Mucosa of stomach (tissue), 1 donor: ENCODE measurements around the gene TMEM86B.

Experiments
- H3K27me3 ChIP-seq: one replicate; pipeline ENCODE4 v1.7.0; 2013; ENCODE audit warnings: mild to moderate bottlenecking, low read length; ENCODE audit not compliant: control insufficient read depth, insufficient read depth
- H3K36me3 ChIP-seq: one replicate; pipeline ENCODE4 v1.7.0; 2013; ENCODE audit warnings: low read length; ENCODE audit not compliant: control insufficient read depth, insufficient read depth
- H3K4me1 ChIP-seq: one replicate; pipeline ENCODE4 v1.7.0; 2013; ENCODE audit warnings: mild to moderate bottlenecking, low read length; ENCODE audit not compliant: control insufficient read depth, insufficient read depth
- H3K4me3 ChIP-seq: one replicate; pipeline ENCODE4 v1.7.0; 2013; ENCODE audit warnings: low read length
- H3K9ac ChIP-seq: one replicate; pipeline ENCODE4 v1.7.0; 2013; ENCODE audit warnings: mild to moderate bottlenecking, low read length, moderate library complexity
- H3K9me3 ChIP-seq: one replicate; pipeline ENCODE4 v1.7.0; 2013; ENCODE audit warnings: mild to moderate bottlenecking, low read length, moderate library complexity; ENCODE audit not compliant: control insufficient read depth
- donor health status: Pancreatic carcinoma.

The TMEM86B gene

DNA sequence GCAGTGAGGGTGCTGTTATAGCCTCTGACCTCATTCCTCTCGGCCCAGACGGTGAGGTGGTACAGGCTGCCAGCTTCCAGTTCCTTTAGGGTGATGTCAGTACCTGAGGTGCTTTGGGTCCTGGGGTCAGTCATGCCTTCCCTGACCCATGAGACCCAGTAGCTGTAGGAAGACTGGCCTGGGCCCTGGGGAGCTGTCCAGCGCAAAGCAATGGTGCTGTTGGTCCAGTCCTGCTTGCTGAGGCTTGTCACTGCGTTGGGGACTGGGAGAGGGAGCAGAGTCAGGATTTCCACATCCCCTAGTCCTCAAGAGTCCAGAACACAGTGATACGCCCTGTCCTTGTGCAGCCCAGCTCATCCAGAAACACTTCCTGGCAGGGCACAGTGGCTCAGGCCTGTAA lies 29.9 kb downstream of the TMEM86B start:
- Histone ChIP-seq H3K4me3 (no peak overlapping the region), H3K9ac (no peak overlapping the region), H3K9me3 (no peaks in the 10 kb centered on the region), H3K36me3 (no peaks in the 10 kb centered on the region), H3K4me1 (no peaks in the 10 kb centered on the region), H3K27me3 (no peaks in the 10 kb centered on the region)

DNA sequence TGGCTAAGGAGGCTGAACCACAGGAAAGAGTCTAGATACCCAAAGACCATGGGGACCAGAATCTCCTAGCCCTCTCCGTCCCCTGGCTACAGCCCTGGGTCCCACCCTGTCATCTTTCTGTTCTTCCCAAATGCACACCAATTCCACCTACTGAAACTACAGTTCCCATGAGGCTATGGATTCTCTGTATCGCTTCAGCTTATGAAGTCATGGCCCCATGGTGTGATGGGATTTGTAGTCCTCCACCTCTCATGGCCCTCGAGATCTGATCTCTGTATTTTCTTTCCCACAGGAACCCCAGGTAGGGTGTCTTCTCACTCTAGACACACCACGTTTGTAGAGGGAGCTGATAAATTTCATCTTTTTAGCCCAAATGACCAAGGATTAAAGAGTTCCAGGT lies 31.0 kb downstream of the TMEM86B start:
- Histone ChIP-seq H3K4me3 (no peak overlapping the region), H3K36me3 (no peaks in the 10 kb centered on the region), H3K9ac (no peak overlapping the region), H3K27me3 (no peaks in the 10 kb centered on the region), H3K4me1 (no peaks in the 10 kb centered on the region), H3K9me3 (no peaks in the 10 kb centered on the region)

DNA sequence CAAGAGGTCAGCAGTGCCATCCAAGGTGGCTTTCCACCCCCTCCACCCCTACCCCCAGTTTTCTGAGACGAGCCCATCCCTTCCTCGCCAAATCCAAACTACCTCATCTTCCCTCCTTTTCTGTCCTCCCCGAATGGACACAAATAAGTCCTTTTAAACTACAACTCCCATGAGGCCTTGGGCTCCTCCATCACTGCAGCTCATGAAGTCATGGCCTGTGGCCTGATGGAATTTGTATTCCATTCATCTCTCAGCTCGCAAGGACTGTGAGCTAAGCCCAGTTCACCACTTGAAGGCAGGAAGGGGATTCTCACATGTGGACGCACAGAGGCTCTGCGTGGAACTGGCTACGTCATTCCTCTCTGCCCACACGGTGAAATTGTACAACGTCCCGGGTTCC lies 31.8 kb downstream of the TMEM86B start:
- no peak overlapping the region for H3K9ac ChIP-seq
- no peaks in the 10 kb centered on the region for H3K36me3 ChIP-seq
- H3K4me1 ChIP-seq = no peaks in the 10 kb centered on the region
- no peaks in the 10 kb centered on the region for H3K9me3 ChIP-seq
- no peaks in the 10 kb centered on the region for H3K27me3 ChIP-seq
- no peak overlapping the region for H3K4me3 ChIP-seq

DNA sequence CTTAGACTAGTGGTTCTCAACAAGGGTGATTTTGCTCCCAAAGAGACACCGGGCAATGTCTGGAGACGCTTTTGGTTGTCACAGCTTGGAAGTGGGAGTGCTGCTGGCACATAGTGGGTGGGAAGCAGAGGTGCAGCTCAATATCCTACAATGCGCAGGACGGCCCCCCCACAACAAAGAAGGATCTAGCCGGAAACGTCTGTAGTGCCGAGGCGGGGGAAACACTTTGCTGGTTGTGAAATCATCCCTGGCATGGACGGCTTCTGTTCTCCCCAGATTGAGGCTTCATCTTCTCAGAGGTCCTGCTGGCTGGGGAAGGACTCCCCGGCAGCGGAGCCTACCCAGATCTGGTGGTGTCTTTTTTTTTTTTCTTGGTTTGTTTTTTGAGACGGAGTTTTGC lies 35.1 kb downstream of the TMEM86B start:
- H3K27me3 ChIP-seq = no peaks in the 10 kb centered on the region
- no peaks in the 10 kb centered on the region for H3K9me3 ChIP-seq
- H3K36me3 ChIP-seq = no peaks in the 10 kb centered on the region
- no peak overlapping the region for H3K4me3 ChIP-seq
- no peaks in the 10 kb centered on the region for H3K4me1 ChIP-seq
- no peak overlapping the region for H3K9ac ChIP-seq

DNA sequence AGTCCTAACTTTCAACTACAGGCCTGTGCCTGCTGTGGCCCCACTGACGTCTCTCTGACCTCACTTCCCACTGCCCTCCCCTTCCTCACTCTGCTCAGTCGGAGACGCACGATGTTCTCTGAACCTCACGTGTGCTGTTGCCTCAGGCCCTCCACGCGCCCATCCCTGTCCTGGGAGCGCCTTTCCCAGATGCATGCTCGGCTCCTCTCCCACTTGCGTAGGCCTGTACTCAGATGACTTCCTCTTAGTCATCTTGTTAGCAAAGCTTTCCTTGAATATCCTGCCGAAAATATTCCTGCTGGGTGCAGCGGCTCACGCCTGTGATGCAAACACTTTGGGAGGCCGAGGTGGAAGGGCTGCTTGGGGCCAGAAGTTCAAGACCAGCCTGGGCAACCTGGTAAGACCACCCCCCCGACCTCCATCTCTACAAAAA lies 39.1 kb downstream of the TMEM86B start:
- H3K4me1 ChIP-seq = no peaks in the 10 kb centered on the region
- H3K9ac ChIP-seq = no peak overlapping the region
- H3K4me3 ChIP-seq = no peak overlapping the region
- H3K27me3 ChIP-seq = peaks cover 2% of the 10 kb centered on the region
- peaks cover 11% of the 10 kb centered on the region for H3K36me3 ChIP-seq
- no peaks in the 10 kb centered on the region for H3K9me3 ChIP-seq

DNA sequence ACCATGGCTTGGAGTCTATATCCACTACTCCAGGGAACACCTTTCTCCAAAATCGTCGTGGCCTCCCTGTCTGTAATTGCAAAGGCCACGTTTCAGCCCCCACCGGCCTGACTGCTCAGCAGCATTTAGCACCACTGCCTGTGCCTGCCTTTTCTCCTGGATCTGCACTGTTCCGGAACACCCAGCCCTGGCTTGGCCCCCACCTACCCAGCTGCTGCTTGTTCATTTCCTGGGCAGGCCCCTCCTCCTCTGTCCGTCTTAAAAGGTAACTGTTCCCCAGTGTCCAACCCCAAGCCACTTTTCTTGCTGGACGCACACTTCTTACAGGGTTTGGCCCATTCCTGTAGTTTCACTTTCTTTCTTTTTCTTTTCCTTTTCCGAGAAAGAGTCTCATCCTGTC lies 39.9 kb downstream of the TMEM86B start:
- H3K36me3 ChIP-seq = peaks cover 11% of the 10 kb centered on the region
- H3K9ac ChIP-seq = no peak overlapping the region

DNA sequence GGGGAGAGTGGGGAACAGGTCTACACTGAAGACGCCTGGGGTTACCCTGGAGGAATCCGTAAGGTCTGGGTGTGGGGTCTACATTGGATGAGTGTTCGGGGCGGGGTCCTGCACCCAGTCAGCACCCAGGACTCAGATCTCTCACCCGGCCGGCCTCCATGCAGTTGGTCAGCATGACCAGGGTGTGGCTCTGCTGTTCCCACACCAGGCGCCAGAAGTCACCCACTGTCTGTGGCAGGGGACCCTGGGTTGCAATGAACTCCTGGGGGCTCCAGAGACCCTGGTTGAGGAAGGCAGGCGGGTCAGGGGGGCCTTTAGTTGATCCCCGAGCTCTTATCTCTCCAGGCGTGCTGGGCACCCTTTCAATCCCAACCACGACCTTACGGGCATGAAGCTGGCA lies 42.5 kb downstream of the TMEM86B start:
- no peaks in the 10 kb centered on the region for H3K9me3 ChIP-seq
- H3K9ac ChIP-seq = no peak overlapping the region
- H3K4me1 ChIP-seq = no peaks in the 10 kb centered on the region
- H3K36me3 ChIP-seq = peaks cover 11% of the 10 kb centered on the region
- H3K4me3 ChIP-seq = no peak overlapping the region
- peaks cover 10% of the 10 kb centered on the region for H3K27me3 ChIP-seq

More for the DNA sequence above, 39.9 kb downstream of the TMEM86B start:
- H3K9me3 ChIP-seq = no peaks in the 10 kb centered on the region
- H3K4me1 ChIP-seq = no peaks in the 10 kb centered on the region
- H3K4me3 ChIP-seq = no peak overlapping the region
- peaks cover 2% of the 10 kb centered on the region for H3K27me3 ChIP-seq

DNA sequence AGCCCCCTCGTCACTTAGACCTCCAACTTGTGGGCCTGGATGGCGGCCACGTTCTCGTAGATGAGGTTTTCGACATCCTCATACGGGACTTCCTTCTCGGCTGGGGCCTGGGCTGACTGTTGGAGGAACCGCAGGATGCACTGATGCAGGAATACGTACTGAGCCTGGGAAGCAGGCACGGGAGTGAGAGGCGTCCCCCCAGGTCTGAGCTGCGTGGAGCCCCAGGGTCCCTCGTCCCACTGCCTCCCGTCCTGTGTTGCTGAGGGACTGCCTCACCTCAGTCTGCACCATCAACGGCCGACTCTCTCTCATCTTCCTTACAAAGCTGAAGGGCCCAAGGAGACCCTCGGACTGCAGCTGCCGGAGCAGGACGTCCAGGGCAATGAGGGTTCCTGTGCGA lies 46.8 kb downstream of the TMEM86B start:
- H3K9me3 ChIP-seq = no peaks in the 10 kb centered on the region
- peaks cover 13% of the 10 kb centered on the region for H3K4me1 ChIP-seq
- no peak overlapping the region for H3K9ac ChIP-seq
- H3K27me3 ChIP-seq = peaks cover 31% of the 10 kb centered on the region
- H3K4me3 ChIP-seq = no peak overlapping the region
- peaks cover 11% of the 10 kb centered on the region for H3K36me3 ChIP-seq

DNA sequence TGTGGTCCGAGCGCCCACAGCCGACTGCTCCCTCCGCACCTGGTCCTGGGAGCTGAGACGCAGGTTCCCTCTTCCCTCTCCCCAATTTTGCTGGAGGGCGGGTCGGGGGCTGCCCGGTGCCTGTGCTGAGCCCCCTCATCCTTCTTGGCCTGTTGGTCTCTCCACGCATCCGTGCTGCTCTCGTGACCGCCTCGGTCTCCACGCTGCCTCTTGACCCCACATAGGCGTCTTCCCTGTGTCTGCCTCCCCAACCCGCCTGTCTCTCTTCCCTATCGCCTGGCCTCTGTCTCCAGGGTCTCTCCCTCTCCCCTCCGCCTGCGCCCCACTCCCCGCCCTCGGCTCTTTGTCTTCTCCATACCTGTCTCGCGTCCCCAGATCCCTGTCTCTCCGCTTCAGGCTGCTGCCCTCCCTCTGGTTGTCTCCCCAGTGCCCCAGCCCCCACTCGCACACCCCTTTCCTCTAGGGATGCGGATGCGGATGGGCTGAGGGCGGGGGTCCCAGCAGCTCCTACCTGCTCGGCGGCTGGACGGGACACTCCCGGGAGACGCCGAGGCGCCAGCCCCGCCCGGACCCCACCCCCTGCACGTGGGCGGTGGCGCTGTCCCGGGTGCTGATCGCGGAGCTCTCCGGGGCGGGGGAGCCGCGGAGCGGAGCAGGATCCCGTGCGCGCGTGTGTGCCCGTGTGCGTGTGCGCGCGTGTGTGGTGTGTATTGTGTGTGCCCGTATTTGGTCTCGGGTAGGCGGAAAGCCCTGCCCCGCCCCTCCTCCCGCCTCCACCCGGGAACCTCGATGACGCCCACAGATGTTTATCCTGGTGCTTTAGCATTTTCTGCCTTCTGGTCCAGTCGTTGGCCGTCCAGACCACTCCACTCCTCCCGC lies 48.7 kb downstream of the TMEM86B start, which contains the start of gene SYT5:
TSS of gene SYT5 (minus strand) at position 684 of the 879 bp plus-strand sequence. CDS start 1,248 bp downstream, outside the sequence.
- Histone ChIP-seq H3K9me3 (no peaks in the 10 kb centered on the region), H3K27me3 (peaks cover 46% of the 10 kb centered on the region), H3K4me1 (peaks cover 13% of the 10 kb centered on the region), H3K36me3 (no peaks in the 10 kb centered on the region), H3K4me3 (no peak within 1 kb of the TSS), H3K9ac (no peak within 1 kb of the TSS)

DNA sequence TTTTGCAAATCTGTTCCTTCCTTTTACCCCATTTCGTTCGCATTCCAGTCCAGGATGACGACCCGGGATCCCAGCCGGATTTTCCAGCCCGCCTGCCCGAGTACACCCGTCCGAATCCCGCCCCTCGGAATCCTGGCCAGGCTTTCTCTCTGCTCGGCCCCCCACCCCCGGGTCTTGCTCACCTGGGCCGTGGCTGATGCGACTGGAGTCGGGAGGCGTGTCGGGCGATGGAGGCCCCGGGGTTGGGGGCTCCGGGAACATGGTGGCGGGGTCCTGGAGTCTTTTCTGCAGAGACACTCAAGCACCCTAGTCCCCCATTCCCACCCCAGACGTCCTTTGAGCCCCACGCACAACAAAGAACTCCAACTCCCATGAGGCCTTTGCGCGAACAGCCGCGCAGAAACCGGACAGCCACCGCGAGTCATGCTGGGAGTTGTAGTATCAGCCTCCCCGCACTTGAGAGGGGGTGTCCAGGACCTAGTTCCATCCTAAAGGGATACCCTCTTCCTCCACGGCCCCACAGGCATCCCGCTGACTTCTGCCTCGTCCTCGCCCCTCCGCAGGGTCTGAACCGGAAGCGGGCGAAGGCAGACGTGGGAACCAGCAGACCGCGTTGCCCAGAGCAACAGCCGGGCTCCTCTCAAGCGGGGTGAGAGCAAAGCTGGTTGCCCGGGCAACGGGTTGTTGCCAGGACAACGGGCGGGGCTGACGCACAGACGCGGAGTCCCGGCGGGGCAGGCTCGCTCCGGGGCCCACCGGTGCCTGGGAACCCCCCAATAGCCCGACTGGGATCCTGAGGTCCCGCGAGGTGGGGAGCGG lies 49.6 kb downstream of the TMEM86B start:
- Histone ChIP-seq H3K9me3 (no peaks in the 10 kb centered on the region), H3K27me3 (peaks cover 55% of the 10 kb centered on the region), H3K4me3 (no peak overlapping the region), H3K36me3 (no peaks in the 10 kb centered on the region), H3K4me1 (peaks cover 18% of the 10 kb centered on the region), H3K9ac (no peak overlapping the region)
